Measurements from ENCODE around the gene PNLIPRP1. TPM values are rescaled to one million over a fixed set of nuclear protein-coding genes. Genes with fewer than 3 reads are reported as not detected.

The PNLIPRP1 gene
- total and polyA plus RNA-seq, 2 experiments from 2014 or later = 0.39 TPM; not detected in 1

DNA sequence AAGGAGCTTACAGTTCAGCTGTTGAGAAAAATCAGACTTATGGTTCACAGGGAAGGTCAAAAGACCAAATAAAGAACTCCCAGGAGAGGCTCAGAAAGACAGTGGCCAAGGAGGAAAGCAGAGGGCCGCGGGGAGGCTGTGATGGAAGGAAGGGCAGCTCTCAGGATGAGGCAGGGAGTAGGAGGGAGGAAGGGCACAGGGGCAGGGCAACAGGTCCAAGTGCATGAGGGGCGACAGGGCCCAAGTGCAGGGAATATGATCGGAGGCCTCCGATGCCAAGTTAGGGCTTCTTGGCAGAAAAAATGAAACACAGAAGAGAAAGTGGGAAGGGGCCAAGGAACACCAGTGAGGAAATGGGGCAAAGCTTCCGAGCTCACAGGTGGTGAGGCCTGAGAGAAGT, 16.6 kb downstream of the PNLIPRP1 start:
- Histone ChIP-seq H3K36me3 (replicated peaks; ENCODE audit: insufficient read depth, low read depth) (no peaks in the 10 kb centered on the region), H3K9me3 (ENCODE audit: low read depth) (no peaks in the 10 kb centered on the region), H3K9me2 (replicated peaks; ENCODE audit: insufficient read depth) (no peaks in the 10 kb centered on the region), H3K4me1 (ENCODE audit: insufficient read depth) (peaks cover 4% of the 10 kb centered on the region), H3K4me3 (no peak overlapping the region), H3K27ac (no peak overlapping the region), H2AFZ (no peak overlapping the region), H3K79me2 (no peaks in the 10 kb centered on the region), H3K4me2 (no peak overlapping the region), H3K27me3 (no peaks in the 10 kb centered on the region), H4K20me1 (ENCODE audit: insufficient read depth, poor library complexity, severe bottlenecking) (no peaks in the 10 kb centered on the region)
- WGBS (ENCODE audit: low lambda C conversion rate, missing lambda C conversion rate) = 90% methylated on average over 6 of the region's 6 CpGs
- no peak for TF ChIP-seq EZH2 (IDR thresholded peaks at IDR 0.05; ENCODE audit: borderline replicate concordance)
- TF ChIP-seq, protein P1, sequence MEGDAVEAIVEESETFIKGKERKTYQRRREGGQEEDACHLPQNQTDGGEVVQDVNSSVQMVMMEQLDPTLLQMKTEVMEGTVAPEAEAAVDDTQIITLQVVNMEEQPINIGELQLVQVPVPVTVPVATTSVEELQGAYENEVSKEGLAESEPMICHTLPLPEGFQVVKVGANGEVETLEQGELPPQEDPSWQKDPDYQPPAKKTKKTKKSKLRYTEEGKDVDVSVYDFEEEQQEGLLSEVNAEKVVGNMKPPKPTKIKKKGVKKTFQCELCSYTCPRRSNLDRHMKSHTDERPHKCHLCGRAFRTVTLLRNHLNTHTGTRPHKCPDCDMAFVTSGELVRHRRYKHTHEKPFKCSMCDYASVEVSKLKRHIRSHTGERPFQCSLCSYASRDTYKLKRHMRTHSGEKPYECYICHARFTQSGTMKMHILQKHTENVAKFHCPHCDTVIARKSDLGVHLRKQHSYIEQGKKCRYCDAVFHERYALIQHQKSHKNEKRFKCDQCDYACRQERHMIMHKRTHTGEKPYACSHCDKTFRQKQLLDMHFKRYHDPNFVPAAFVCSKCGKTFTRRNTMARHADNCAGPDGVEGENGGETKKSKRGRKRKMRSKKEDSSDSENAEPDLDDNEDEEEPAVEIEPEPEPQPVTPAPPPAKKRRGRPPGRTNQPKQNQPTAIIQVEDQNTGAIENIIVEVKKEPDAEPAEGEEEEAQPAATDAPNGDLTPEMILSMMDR (IDR thresholded peaks at IDR 0.05; ENCODE audit: poor library complexity) = no peak
- no peak for TF ChIP-seq EZH2phosphoT487 (IDR thresholded peaks at IDR 0.05; ENCODE audit: low read depth, severe bottlenecking, unreplicated experiment)
- DNase-seq (ENCODE audit: low spot score) = no peak

DNA sequence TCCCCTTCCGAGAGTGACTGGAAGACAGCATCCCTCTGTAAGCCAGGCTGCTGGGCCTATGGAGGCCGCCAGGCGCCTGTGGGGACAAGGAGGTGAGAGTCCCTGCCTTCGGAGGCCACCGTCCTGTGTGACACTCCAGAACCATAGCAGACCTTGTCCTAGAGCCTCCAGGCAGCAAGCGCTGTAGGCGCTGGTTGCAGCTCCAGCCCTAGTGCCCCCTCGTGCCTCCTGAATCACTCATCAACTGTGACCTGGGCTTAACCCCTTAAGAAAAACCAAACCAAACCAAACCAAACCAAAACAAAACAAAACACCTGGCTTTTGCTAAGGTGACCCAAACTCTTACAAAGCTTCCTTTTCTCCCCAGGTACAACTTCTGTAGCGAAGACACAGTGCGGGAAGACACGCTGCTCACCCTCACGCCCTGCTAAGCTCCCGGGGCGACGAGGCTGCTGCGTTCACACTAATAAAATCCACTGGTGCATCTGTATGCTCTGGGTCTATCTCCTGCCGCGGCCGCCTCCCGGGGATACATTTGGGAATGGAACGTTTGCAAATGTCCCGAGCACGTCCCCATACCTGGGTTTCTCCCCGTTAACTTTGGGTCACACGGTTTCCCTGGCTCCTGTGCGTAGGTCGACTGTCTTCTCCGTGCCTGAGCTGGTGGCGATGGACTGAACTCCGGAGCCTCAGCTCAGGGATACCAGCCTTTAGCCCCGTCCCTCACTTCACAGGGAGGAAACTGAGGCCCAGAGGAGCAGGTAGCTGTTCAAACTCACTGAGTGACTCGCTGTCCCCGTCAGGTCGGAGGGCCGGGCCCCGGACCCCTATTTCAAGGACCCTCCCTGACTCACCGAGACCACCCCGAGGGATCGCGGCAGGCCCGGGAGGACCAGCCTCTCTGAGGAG, 18.2 kb downstream of the PNLIPRP1 start:
- 24% methylated on average over 40 of the region's 41 CpGs for WGBS (ENCODE audit: low lambda C conversion rate, missing lambda C conversion rate)
- no peaks in the 10 kb centered on the region for H4K20me1 ChIP-seq (ENCODE audit: insufficient read depth, poor library complexity, severe bottlenecking)
- no peaks in the 10 kb centered on the region for H3K27me3 ChIP-seq
- TF ChIP-seq EZH2phosphoT487 (IDR thresholded peaks at IDR 0.05; ENCODE audit: low read depth, severe bottlenecking, unreplicated experiment) (no peak), EZH2 (IDR thresholded peaks at IDR 0.05; ENCODE audit: borderline replicate concordance) (no peak)
- TF ChIP-seq, protein P1 (IDR thresholded peaks at IDR 0.05; ENCODE audit: poor library complexity) = no peak
- DNase-seq (ENCODE audit: low spot score) = peak; percentile 21
- peak overlapping the region; percentile 25 for H3K27ac ChIP-seq
- H3K9me3 ChIP-seq (ENCODE audit: low read depth) = no peaks in the 10 kb centered on the region
- peak overlapping the region; percentile 97 for H3K4me2 ChIP-seq
- H3K79me2 ChIP-seq = no peaks in the 10 kb centered on the region
- no peaks in the 10 kb centered on the region for H3K36me3 ChIP-seq (replicated peaks; ENCODE audit: insufficient read depth, low read depth)
- H3K4me1 ChIP-seq (ENCODE audit: insufficient read depth) = peaks cover 4% of the 10 kb centered on the region
- H3K4me3 ChIP-seq = peak overlapping the region; percentile 73
- H2AFZ ChIP-seq = peak overlapping the region; percentile 97
- no peaks in the 10 kb centered on the region for H3K9me2 ChIP-seq (replicated peaks; ENCODE audit: insufficient read depth)

DNA sequence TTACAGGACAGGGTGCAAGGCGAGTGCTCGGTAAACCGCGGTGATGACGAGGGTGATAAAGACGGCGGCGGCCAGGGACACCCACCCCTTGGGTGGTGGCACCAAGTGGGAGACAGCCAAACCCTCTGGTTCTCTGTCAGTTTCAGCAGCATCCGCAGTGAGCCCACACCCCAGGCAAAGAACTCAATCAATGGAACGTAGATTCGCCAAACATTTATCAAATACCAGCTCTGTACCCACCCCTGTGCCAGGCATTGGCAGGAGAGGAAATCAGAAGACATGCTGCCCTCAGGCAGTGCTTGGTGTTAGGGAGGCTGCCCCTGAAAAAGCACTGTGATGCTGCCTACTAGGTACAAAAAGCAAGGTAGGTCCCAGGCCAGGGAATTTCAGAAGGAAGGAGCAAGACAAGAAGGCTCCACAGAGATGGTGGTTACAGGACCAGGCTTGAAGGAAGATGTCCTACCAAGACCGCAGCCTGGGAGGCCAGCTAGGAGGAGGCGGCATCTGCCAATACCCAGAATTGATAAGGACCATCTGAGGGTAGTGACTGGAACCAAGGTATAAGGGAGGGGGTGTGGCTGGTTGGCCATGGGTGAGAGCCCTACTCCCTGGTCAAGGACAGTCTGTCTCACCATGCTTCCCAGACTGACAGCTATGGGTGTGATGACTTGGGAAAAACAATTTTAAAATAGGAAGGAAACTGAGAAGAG, 19.8 kb downstream of the PNLIPRP1 start:
- H3K9me2 ChIP-seq (replicated peaks; ENCODE audit: insufficient read depth) = no peaks in the 10 kb centered on the region
- H3K27ac ChIP-seq = peak overlapping the region; percentile 19
- no peak for DNase-seq (ENCODE audit: low spot score)
- H3K9me3 ChIP-seq (ENCODE audit: low read depth) = no peaks in the 10 kb centered on the region
- no peak overlapping the region for H2AFZ ChIP-seq
- peaks cover 4% of the 10 kb centered on the region for H3K4me1 ChIP-seq (ENCODE audit: insufficient read depth)
- TF ChIP-seq EZH2 (IDR thresholded peaks at IDR 0.05; ENCODE audit: borderline replicate concordance) = no peak
- no peak for TF ChIP-seq EZH2phosphoT487 (IDR thresholded peaks at IDR 0.05; ENCODE audit: low read depth, severe bottlenecking, unreplicated experiment)
- TF ChIP-seq, protein P1 (IDR thresholded peaks at IDR 0.05; ENCODE audit: poor library complexity) = no peak
- H3K4me3 ChIP-seq = no peak overlapping the region
- H3K36me3 ChIP-seq (replicated peaks; ENCODE audit: insufficient read depth, low read depth) = no peaks in the 10 kb centered on the region
- H3K79me2 ChIP-seq = no peaks in the 10 kb centered on the region
- peak overlapping the region; percentile 97 for H3K4me2 ChIP-seq
- H3K27me3 ChIP-seq = no peaks in the 10 kb centered on the region
- over 99% methylated on average over 13 of the region's 13 CpGs for WGBS (ENCODE audit: low lambda C conversion rate, missing lambda C conversion rate)
- H4K20me1 ChIP-seq (ENCODE audit: insufficient read depth, poor library complexity, severe bottlenecking) = no peaks in the 10 kb centered on the region

All from hepatocyte (in vitro differentiated cells).